ENCODE results near the gene GPC6. TPM values are rescaled to one million over a fixed set of nuclear protein-coding genes. Genes with fewer than 3 reads are reported as not detected.

The GPC6 gene
- total RNA-seq, 2 donors from 2014 or later, result 1.6 to 4.0 TPM

DNA sequence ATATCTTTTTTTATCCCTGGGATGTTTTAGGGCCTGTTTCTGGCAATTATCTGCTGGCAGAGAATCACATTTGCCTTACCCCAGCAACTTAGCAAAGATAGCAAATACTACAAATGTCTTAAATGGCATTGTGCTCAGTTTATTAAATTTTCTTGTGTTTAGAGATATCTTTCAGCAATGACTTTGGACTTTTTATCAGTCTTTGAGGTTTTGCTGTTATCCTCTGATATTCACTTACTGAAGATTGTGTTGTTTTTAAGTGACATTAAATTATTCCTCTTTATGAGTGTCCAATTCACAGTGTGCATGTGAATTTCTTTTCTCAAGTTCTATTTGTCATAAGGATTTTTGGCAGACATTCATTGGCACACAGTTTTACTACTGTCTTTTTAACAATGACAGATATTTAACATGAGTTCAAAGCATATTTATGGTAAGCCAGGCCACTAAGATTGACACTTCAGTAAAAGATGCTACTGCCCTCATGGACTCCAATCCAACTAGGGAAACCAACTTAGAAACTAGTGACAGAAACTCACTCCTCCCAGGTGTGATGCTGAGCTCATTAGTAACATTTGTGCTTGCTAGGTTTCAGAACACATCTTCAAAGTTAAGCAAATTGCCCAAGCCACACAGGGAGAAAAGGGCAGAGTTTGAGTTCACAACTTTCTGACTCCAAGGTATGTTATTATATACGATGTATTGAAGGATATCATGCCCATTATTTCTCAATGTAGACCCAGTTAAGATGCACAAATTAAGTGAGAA is 481.9 kb downstream of the GPC6 start:
- Histone ChIP-seq H3K4me1 (no peaks in the 10 kb centered on the region), H3K36me3 (replicated peaks in 1 of 2; ENCODE audit: insufficient read depth in 1 of 2, low read depth in 2 of 2) (no peaks in the 10 kb centered on the region), H3K27me3 (no peaks in the 10 kb centered on the region), H3K27ac (no peak overlapping the region), H3K9me3 (no peaks in the 10 kb centered on the region), H3K4me3 (no peak overlapping the region)
- TF ChIP-seq POLR2A (IDR thresholded peaks at IDR 0.05), result no peak
- TF ChIP-seq, protein P1, sequence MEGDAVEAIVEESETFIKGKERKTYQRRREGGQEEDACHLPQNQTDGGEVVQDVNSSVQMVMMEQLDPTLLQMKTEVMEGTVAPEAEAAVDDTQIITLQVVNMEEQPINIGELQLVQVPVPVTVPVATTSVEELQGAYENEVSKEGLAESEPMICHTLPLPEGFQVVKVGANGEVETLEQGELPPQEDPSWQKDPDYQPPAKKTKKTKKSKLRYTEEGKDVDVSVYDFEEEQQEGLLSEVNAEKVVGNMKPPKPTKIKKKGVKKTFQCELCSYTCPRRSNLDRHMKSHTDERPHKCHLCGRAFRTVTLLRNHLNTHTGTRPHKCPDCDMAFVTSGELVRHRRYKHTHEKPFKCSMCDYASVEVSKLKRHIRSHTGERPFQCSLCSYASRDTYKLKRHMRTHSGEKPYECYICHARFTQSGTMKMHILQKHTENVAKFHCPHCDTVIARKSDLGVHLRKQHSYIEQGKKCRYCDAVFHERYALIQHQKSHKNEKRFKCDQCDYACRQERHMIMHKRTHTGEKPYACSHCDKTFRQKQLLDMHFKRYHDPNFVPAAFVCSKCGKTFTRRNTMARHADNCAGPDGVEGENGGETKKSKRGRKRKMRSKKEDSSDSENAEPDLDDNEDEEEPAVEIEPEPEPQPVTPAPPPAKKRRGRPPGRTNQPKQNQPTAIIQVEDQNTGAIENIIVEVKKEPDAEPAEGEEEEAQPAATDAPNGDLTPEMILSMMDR (IDR thresholded peaks at IDR 0.05), result no peak
- 68 to 90% methylated on average over 1 of the region's 1 CpG for WGBS, 2 donors
- ATAC-seq, result no peak
- intact Hi-C loops (cut with DNase I), result no loop called here
- no peak for DNase-seq

DNA sequence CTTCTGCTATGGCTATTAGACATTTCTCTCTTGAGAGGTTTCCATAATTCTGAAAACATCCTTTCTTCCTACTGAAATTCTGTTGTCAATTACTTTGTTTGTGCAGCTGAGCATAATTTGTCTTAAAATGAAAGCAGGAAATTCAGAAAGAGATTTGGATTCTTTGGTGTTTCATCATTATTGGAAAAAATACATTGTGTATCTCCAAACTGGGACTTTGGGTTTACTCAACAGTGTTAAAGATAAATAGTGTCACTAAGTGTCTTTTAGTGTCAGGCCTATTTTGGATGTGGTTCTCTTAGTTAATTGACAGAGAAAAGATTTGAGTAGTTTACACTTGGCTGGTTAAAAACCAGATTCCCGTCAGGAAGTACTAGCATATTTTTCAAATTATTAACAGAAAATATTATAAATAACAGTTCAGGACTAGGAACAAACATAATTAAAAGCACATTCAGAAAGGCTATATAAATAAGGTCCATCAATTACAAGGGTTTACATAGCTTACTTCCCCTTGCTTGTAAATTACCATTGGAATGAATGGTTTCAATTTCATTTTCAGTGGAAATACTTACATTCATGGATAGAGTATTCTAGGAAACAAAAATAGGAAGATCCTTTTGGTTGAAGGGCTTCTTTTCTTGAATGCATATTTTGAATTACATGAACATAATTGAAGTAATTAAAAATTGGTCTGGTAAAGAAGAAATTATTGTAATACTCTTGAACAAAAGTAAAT is 483.1 kb downstream of the GPC6 start:
- Histone ChIP-seq H3K4me3 (no peak overlapping the region), H3K4me1 (no peaks in the 10 kb centered on the region), H3K36me3 (replicated peaks in 1 of 2; ENCODE audit: insufficient read depth in 1 of 2, low read depth in 2 of 2) (no peaks in the 10 kb centered on the region), H3K9me3 (no peaks in the 10 kb centered on the region), H3K27me3 (no peaks in the 10 kb centered on the region), H3K27ac (no peak overlapping the region)
- DNase-seq (no peak), ATAC-seq (no peak)
- intact Hi-C loops (cut with DNase I), result no loop called here
- no peak for TF ChIP-seq POLR2A (IDR thresholded peaks at IDR 0.05)
- TF ChIP-seq, protein P1 (IDR thresholded peaks at IDR 0.05), result no peak
- WGBS, 2 donors, result 0 to 3% methylated on average over 1 of the region's 1 CpG

GRCh38 chr13:93714171-93714570 is 487.6 kb downstream of the GPC6 start:
- no peaks in the 10 kb centered on the region for H3K27me3 ChIP-seq
- DNase-seq (no peak), ATAC-seq (no peak)
- no peak overlapping the region for H3K27ac ChIP-seq
- intact Hi-C loops (cut with DNase I), result no loop called here
- H3K4me3 ChIP-seq, result no peak overlapping the region
- H3K36me3 ChIP-seq (replicated peaks in 1 of 2; ENCODE audit: insufficient read depth in 1 of 2, low read depth in 2 of 2), result no peaks in the 10 kb centered on the region
- TF ChIP-seq POLR2A (IDR thresholded peaks at IDR 0.05), result no peak
- TF ChIP-seq, protein P1 (IDR thresholded peaks at IDR 0.05), result no peak
- no peaks in the 10 kb centered on the region for H3K4me1 ChIP-seq
- H3K9me3 ChIP-seq, result no peaks in the 10 kb centered on the region

DNA sequence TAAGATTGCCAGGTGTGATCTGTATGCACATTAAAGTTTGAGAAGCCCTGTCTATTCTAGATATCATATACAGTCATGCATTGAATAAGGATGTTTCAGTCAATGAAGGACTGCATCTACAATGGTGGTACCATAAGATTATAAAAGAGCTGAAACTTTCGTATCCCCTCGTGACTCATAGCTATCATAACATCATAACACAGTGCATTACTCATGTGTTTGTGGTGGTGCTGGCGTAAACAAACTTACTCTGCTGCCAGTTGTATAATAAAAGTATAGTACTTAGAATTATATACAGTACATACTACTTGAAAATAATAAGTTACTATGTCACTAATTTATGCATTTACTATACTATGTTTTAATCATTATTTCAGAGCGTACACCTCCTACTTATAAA is 489.3 kb downstream of the GPC6 start:
- intact Hi-C loops (cut with DNase I), result no loop called here

More for the DNA sequence above, 489.3 kb downstream of the GPC6 start:
- H3K9me3 ChIP-seq, result no peaks in the 10 kb centered on the region
- H3K4me3 ChIP-seq, result no peak overlapping the region
- TF ChIP-seq POLR2A (IDR thresholded peaks at IDR 0.05), result no peak
- TF ChIP-seq, protein P1 (IDR thresholded peaks at IDR 0.05), result no peak
- 80 to 87% methylated on average over 4 of the region's 4 CpGs for WGBS, 2 donors
- H3K27ac ChIP-seq, result no peak overlapping the region
- DNase-seq (no peak), ATAC-seq (no peak)
- H3K27me3 ChIP-seq, result no peaks in the 10 kb centered on the region
- H3K36me3 ChIP-seq (replicated peaks in 1 of 2; ENCODE audit: insufficient read depth in 1 of 2, low read depth in 2 of 2), result no peaks in the 10 kb centered on the region
- H3K4me1 ChIP-seq, result no peaks in the 10 kb centered on the region
